Omental fat pad (tissue), 4 donors: ENCODE data around the gene MDM1. TPM values are rescaled to one million over a fixed set of nuclear protein-coding genes. Genes with fewer than 3 reads are reported as not detected.

Source experiments
- ATAC-seq: fragments of 150-250 bp; one replicate; pipeline ENCODE4 v1.9.1; 2016; ENCODE audit warnings: mild to moderate bottlenecking, moderate library complexity; ENCODE audit not compliant: low FRiP score
- DNase-seq: peaks from one replicate; pipeline ENCODE4 v3.0.0-alpha.2; 2019; ENCODE audit warnings: low spot score
- CTCF ChIP-seq, 3 donors: fragments of 450-650 bp; IDR thresholded peaks; one replicate each; pipeline ENCODE4 v1.5.1; 2016 to 2017; ENCODE audit warnings: antibody characterized with exemption in 3 of 3, mild to moderate bottlenecking in 3 of 3, moderate library complexity in 2 of 3
- total RNA-seq, 4 donors: library from RNA; depleted of rRNA; stranded (reverse); fragments of >200 nt; gene quantifications; one replicate each; pipeline ENCODE4 v1.1.0, GENCODE V29; 2016

The MDM1 gene
- total RNA-seq, 4 donors from 2014 or later = 9.0 to 21.8 (median 10.0) TPM

DNA sequence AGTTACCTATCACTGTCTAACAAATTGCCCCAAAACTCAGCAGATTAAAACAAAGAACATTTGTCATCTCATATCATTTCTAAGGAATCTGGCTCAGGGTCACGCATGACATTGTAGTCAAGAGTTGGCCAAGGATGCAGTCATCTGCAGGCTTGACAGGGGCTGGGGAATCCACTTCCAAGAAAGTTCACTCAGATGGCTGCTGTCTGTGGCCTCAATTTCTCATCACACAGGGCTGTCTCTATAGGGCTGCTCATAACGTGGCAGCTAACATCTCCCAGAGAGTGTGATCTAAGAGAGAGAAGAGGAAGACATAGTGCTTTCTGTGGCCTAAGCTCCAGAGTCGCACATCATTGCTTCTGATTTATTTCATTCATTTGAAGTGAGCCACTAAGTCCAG is 61.8 kb downstream of the MDM1 start:
- DNase-seq (no peak), ATAC-seq (no peak)
- TF ChIP-seq CTCF (IDR thresholded peaks at IDR 0.05) = no peak

GRCh38 chr12:68269779-68270178 is 62.4 kb downstream of the MDM1 start:
- ATAC-seq = no peak
- no peak for DNase-seq
- TF ChIP-seq CTCF (IDR thresholded peaks at IDR 0.05) = no peak

GRCh38 chr12:68268967-68269366 is 63.2 kb downstream of the MDM1 start:
- TF ChIP-seq CTCF (IDR thresholded peaks at IDR 0.05) = no peak
- DNase-seq (no peak), ATAC-seq (no peak)

DNA sequence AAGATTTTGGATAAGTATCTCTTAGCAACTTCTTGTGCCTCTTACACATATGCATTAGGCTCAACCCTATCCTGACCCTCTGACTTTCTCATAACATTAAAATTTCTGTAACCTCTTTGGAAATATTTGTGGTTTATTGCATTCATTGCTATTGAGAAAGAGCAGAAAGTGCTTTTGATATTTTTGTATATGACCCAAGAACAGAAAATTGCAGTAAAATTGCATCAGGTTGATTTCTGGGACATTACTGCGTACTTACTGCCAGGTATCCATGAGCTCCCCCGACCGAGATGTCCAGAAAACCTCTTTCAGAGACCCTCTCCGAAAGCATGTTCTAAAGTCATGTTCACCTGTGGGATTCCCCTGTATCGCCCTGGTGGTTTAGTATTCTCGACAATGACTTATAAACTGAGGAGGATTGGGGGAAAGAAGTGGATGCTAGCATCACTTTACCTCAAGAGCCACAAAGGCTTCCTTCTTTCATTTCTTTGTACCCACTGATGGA is 64.2 kb downstream of the MDM1 start:
- DNase-seq = no peak
- ATAC-seq = no peak
- no peak for TF ChIP-seq CTCF (IDR thresholded peaks at IDR 0.05)

- ATAC-seq = peak; percentile 77
- no peak for DNase-seq
- TF ChIP-seq CTCF (IDR thresholded peaks at IDR 0.05) = no peak
These were observed 67.3 kb downstream of the MDM1 start for GRCh38 chr12:68264857-68265256.

DNA sequence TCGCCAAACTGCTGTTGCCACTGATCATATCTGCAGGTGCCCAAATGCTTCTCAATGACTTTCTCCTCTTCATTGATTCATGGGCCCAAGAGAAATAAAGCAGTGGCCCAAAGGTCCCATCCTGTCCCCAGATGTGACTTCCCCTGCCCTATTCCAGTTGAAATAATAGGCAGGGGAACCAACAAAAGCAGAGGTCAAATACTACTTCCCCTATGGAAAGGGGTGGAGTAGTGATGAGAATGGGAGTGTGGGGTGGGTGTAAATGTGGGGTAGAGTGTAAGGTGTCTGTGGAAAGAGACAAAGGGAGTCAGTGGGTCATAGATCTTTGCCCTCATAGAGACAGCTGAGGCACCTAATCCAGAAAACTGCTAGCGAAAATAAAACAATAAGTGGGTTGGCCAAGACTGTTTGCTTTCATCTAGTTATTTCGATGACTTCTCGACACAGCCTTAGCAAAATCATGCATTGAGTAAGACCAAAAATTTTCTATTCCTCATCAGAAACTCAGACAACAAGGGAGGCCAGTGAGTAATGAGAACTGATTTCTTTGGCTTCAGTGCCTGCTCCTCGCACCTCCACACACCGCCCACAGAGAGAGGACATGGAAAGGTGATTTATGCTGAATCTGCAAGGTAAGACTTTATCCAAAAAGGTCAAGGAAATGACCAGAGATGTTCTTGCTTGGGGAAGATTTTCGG is 67.9 kb downstream of the MDM1 start:
- ATAC-seq (peak; percentile 94), DNase-seq (no peak)
- no peak for TF ChIP-seq CTCF (IDR thresholded peaks at IDR 0.05)

- ATAC-seq (peak; percentile 10), DNase-seq (no peak)
- no peak for TF ChIP-seq CTCF (IDR thresholded peaks at IDR 0.05)
These were observed 68.8 kb downstream of the MDM1 start for GRCh38 chr12:68263366-68263765.
